Karpas-422 (cell line): Measurements from ENCODE around the gene ARID3B. TPM values are rescaled to one million over a fixed set of nuclear protein-coding genes. Genes with fewer than 3 reads are reported as not detected.

Experiments used
- DNase-seq: peaks from one replicate; pipeline ENCODE4 v3.0.0-alpha.2; 2015
- H2AFZ ChIP-seq: fragments of 200-600 bp; sonication (generic); 2 replicates; pipeline ENCODE4 v1.6.1; 2014; ENCODE audit warnings: antibody characterized with exemption, low read length, mixed read lengths
- H3K27ac ChIP-seq: fragments of 200-600 bp; sonication (generic); 2 replicates; pipeline ENCODE4 v1.5.1; 2014; ENCODE audit warnings: mild to moderate bottlenecking, low read length, moderate library complexity
- H3K27me3 ChIP-seq: fragments of 200-600 bp; sonication (generic); 2 replicates; pipeline ENCODE4 v1.6.1; 2014; ENCODE audit warnings: low read length, mixed read lengths
- H3K36me3 ChIP-seq: fragments of 200-600 bp; sonication (generic); 2 replicates; pipeline ENCODE4 v1.6.1; 2014; ENCODE audit warnings: low read length, mixed read lengths; ENCODE audit not compliant: insufficient read depth
- H3K4me1 ChIP-seq: fragments of 200-600 bp; sonication (generic); 2 replicates; pipeline ENCODE4 v1.6.1; 2014; ENCODE audit warnings: mild to moderate bottlenecking, low read length, mixed read lengths
- H3K4me2 ChIP-seq: fragments of 200-600 bp; sonication (generic); 2 replicates; pipeline ENCODE4 v1.6.1; 2014; ENCODE audit warnings: low read length, low read depth, mild to moderate bottlenecking; ENCODE audit not compliant: poor library complexity, severe bottlenecking
- H3K4me3 ChIP-seq: fragments of 200-600 bp; sonication (generic); 2 replicates; pipeline ENCODE4 v1.5.1; 2014; ENCODE audit warnings: mild to moderate bottlenecking, antibody characterized with exemption, low read length, mixed read lengths
- H3K79me2 ChIP-seq: fragments of 200-600 bp; sonication (generic); 2 replicates; pipeline ENCODE4 v1.6.1; 2014; ENCODE audit warnings: mild to moderate bottlenecking, low read length, mixed read lengths
- H3K9ac ChIP-seq: fragments of 200-600 bp; sonication (generic); 2 replicates; pipeline ENCODE4 v1.6.0; 2014; ENCODE audit warnings: low read length
- H3K9me2 ChIP-seq: fragments of 200-600 bp; sonication (generic), shearing (Covaris generic); replicated peaks from 2 replicates; pipeline ENCODE4 v1.6.0; 2014; ENCODE audit warnings: mild to moderate bottlenecking, low read length, moderate library complexity; ENCODE audit not compliant: insufficient read depth
- H3K9me3 ChIP-seq: fragments of 300-700, 200-600 bp; sonication (generic); 2 replicates; pipeline ENCODE4 v1.6.1; 2014; ENCODE audit warnings: low read length, mixed read lengths
- H4K20me1 ChIP-seq: fragments of 200-600 bp; sonication (generic); 2 replicates; pipeline ENCODE4 v1.6.1; 2014; ENCODE audit warnings: mild to moderate bottlenecking, antibody characterized with exemption, low read length, low read depth; ENCODE audit not compliant: insufficient read depth
- total RNA-seq: library from RNA; depleted of rRNA; stranded (reverse); fragments of >200 nt; shearing (Covaris generic); gene quantifications from 2 replicates; pipeline ENCODE4 v1.2.3, GENCODE V29; 2014; ENCODE audit warnings: low replicate concordance

The ARID3B gene
- total RNA-seq, 1 experiment from 2014 or later = 9.6 TPM

DNA sequence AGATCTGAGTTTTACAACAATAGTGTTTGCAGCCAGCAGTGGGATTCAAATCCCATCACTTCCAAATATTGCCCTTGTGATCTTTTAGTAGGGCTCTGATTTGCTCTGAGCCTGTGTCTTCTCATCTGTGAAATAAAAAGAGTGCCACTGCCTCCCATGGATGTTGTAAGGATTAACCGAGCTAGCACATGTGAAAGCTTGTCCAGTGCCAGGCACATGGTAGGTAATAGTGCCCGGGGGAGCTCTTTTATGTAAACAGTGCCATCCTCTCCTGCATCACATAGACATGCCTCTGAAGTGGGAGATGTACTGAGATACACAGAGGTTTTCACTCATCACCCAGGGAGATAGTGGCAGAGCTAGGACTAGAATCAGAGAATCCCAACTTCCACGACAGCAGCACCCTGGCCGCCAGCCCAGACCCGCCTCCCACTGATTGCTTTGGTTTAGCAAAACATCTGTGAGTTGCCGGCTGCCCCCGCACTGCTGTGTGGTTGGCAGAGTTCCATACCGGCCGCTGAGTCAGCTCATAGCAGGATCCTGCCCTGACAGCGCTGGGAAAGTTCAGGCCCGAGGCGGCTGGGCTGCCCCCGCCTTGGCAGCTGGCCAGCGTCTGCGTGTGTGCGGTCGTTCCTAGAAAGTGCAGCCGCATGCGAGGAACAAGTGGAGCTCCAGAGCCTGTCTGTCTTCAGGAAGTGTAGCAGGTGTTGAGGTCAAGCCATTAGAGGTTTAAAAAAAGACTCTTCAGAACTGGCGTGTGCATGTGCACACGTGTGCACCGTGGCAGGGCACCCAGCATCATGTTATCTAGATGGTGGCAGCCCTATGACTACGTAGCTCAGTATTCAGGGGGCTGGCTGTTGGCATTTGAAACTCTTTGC is 5.0 kb downstream of the ARID3B start:
- DNase-seq = peak; percentile 88
- Histone ChIP-seq H2AFZ (no peak overlapping the region), H3K79me2 (no peaks in the 10 kb centered on the region), H3K27me3 (0 out of 2 replicates have a peak, but pooled peaks cover 3% of the 10 kb centered on the region), H3K9me2 (no peaks in the 10 kb centered on the region), H4K20me1 (peaks cover 66% of the 10 kb centered on the region), H3K4me2 (peak overlapping the region; percentile 16), H3K4me3 (no peak overlapping the region), H3K27ac (no peak overlapping the region), H3K9me3 (no peaks in the 10 kb centered on the region), H3K9ac (no peak overlapping the region), H3K36me3 (peaks cover 9% of the 10 kb centered on the region; the same call in 1 of the 2 replicates), H3K4me1 (peaks cover 33% of the 10 kb centered on the region)

DNA sequence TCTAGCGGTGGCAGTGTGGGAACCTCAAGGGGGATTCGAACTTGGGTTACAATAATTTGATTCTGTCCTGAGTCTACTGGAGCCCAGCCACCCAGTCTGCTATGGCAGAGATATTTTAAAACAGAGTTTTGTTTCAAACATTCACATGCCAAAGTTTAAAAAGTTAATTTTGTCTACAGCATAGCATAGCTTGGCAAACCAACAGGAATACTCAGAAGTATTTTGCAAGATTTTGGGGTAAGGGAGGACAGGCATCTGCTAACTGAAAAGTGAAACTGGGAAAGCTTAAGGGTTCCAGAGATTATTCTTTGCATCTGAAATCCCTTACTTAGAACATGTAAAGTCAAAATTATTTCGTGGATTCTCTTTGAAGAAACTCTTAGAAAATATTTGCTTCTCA is 6.6 kb downstream of the ARID3B start:
- Histone ChIP-seq H3K27me3 (0 out of 2 replicates have a peak, but pooled peaks cover under 1% of the 10 kb centered on the region), H3K9ac (no peak overlapping the region), H3K79me2 (no peaks in the 10 kb centered on the region), H4K20me1 (peaks cover 64% of the 10 kb centered on the region), H3K4me3 (no peak overlapping the region), H3K9me2 (no peaks in the 10 kb centered on the region), H3K27ac (no peak overlapping the region), H3K4me1 (peaks cover 22% of the 10 kb centered on the region), H3K36me3 (peaks cover 9% of the 10 kb centered on the region; the same call in 1 of the 2 replicates), H3K4me2 (no peak overlapping the region), H2AFZ (no peak overlapping the region), H3K9me3 (no peaks in the 10 kb centered on the region)
- no peak for DNase-seq

DNA sequence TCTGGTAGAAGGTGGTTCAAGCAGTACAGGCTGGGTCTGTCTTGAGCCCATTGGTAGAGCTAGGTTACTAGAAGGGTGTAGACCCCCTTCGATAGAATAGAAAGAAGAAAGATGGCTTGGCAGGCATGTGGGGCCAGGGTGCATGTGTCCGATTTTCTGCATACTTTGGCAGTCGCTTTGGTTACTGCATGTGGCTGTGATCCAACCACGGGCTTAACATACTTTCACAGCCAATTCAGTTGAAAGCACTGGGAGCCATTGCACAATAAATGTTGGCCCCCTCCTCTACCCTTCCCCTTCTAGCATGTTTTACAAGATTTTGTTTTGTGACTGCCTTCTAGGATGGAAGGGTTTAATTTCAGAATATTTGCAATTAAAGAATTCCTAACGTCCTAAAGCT is 7.2 kb downstream of the ARID3B start:
- no peak for DNase-seq
- Histone ChIP-seq H3K9ac (no peak overlapping the region), H3K27ac (no peak overlapping the region), H3K79me2 (no peaks in the 10 kb centered on the region), H4K20me1 (peaks cover 58% of the 10 kb centered on the region), H3K4me3 (no peak overlapping the region), H2AFZ (no peak overlapping the region), H3K4me2 (no peak overlapping the region), H3K9me3 (no peaks in the 10 kb centered on the region), H3K27me3 (no peaks in the 10 kb centered on the region), H3K4me1 (peaks cover 16% of the 10 kb centered on the region), H3K36me3 (peaks cover 9% of the 10 kb centered on the region; the same call in 1 of the 2 replicates), H3K9me2 (no peaks in the 10 kb centered on the region)

DNA sequence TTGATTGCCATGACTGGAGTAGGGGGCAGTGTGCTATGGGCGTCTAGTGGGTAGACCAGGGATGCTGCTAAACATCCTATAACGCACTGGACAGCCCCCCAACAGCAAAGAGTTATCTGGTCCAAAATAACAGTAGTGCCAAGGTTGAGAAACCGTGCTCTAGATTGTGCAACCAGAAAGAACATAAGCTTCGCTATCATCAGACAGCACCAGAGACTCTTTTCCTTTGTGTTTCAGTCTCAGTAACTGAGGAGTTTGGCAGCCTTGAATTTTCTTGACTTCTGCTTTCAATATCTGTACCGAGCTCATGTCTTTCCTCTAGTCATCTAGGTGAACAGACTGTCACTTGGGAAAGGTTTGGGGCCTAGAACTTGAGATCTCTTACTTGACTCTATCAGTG is 8.8 kb downstream of the ARID3B start:
- Histone ChIP-seq H3K79me2 (no peaks in the 10 kb centered on the region), H3K27me3 (no peaks in the 10 kb centered on the region), H3K9me3 (no peaks in the 10 kb centered on the region), H3K9ac (no peak overlapping the region), H3K4me2 (no peak overlapping the region), H2AFZ (no peak overlapping the region), H3K4me1 (peaks cover 12% of the 10 kb centered on the region), H3K36me3 (peaks cover 9% of the 10 kb centered on the region; the same call in 1 of the 2 replicates), H3K27ac (no peak overlapping the region), H3K4me3 (no peak overlapping the region), H4K20me1 (peaks cover 51% of the 10 kb centered on the region), H3K9me2 (no peaks in the 10 kb centered on the region)
- no peak for DNase-seq

DNA sequence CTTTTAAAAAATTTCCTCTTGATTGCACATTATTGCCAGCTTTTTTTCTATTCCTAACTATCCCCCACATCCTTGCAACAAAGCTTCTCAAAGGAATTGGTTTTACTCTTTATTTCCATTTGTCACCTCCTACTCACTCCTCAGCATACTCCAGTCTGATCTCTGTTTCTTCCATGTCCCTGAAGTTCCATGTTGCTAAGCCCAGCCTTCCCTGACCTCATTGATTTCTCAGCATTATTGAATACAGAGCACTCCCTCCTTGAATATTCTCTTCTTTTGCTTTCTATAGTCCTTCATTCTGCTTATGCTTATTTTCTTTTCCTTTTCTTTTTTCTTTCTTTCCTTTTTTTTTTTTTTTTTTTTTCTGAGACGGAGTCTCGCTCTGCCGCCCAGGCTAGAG is 10.7 kb downstream of the ARID3B start:
- Histone ChIP-seq H3K36me3 (no peaks in the 10 kb centered on the region), H2AFZ (no peak overlapping the region), H3K9me3 (no peaks in the 10 kb centered on the region), H3K4me3 (no peak overlapping the region), H3K27me3 (no peaks in the 10 kb centered on the region), H3K9me2 (no peaks in the 10 kb centered on the region), H3K27ac (no peak overlapping the region), H3K4me2 (no peak overlapping the region), H3K4me1 (peaks cover 2% of the 10 kb centered on the region), H3K9ac (no peak overlapping the region), H4K20me1 (peaks cover 34% of the 10 kb centered on the region), H3K79me2 (no peaks in the 10 kb centered on the region)
- DNase-seq = no peak

DNA sequence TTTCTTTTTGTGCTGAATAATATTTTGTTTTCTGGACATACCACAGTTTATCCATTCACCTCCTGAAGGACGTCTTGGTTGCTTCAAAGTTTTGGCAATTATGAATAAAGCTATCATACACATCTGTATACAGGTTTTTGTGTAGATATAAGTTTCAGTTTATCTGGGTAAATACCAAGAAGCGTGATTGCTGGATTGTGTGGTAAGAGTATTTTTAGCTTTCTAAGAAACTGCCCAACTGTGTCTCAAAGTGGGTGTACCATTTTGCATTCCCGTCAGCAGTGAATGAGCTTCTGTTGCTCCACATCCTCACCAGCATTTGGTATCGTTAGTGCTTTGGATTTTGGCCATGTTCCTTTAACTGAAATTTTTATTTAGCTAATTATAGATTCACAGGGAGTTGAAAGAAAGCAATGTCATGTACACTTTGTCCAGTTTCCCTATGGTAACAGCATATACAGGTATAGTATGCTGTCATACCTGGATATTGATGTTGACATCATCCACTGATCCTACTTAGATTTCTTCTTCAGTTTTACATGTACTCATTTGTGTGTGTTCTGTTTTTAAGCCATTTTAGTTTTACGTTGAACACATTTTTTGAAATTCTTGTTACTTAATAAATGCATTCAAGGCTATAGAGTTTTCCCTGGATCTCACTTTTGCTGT is 11.9 kb downstream of the ARID3B start:
- no peaks in the 10 kb centered on the region for H3K9me3 ChIP-seq
- no peaks in the 10 kb centered on the region for H3K9me2 ChIP-seq
- H4K20me1 ChIP-seq = peaks cover 27% of the 10 kb centered on the region
- H3K4me2 ChIP-seq = no peak overlapping the region
- no peaks in the 10 kb centered on the region for H3K36me3 ChIP-seq
- no peak overlapping the region for H3K9ac ChIP-seq
- no peaks in the 10 kb centered on the region for H3K27me3 ChIP-seq
- no peak overlapping the region for H3K4me3 ChIP-seq
- DNase-seq = no peak
- H3K4me1 ChIP-seq = no peaks in the 10 kb centered on the region
- H2AFZ ChIP-seq = no peak overlapping the region
- H3K79me2 ChIP-seq = no peaks in the 10 kb centered on the region
- H3K27ac ChIP-seq = no peak overlapping the region

DNA sequence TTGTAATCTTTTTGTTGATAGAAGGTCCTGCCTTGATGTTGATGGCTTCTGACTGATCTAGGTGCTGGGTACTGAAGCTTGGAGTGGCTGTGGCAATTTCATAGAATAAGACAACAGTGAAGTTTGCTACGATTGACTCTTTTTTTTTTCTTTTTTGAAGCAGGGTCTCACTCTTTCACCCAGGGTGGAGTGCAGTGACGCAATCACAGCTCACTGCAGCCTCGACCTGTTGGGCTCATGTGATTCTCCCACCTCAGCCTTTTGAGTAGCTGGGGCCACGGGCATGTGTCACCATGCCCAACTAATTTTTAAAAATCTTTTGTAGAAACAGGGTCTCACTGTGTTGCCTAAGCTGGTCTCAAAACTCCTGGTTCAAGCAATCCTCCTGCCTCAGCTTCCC is 14.2 kb downstream of the ARID3B start:
- H3K79me2 ChIP-seq = peaks cover 3% of the 10 kb centered on the region; the same call in 1 of the 2 replicates

DNA sequence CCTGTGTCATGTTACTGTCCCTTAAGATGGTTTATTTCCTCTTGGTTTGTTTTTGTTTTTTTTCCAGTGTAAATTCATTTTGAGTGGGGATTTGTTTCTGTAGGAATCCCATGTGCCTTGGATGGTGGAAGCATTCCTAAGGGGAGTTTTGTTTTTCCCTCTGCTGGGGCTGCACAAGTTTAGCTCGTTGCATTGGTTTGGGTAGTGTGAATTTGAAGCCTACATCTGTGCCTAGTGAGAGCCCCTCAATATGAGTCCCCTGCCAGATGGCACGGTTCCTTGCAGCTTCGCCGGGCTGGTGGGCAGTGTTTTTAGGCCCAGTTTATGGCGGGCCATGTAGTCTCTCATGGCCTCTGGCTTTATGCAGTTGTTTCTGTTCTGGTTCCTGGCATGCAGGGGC is 17.7 kb downstream of the ARID3B start:
- DNase-seq = no peak

More for the DNA sequence above, 14.2 kb downstream of the ARID3B start:
- Histone ChIP-seq H3K9ac (no peak overlapping the region), H3K9me2 (no peaks in the 10 kb centered on the region), H3K27me3 (no peaks in the 10 kb centered on the region), H3K4me3 (no peak overlapping the region), H2AFZ (no peak overlapping the region), H3K4me1 (no peaks in the 10 kb centered on the region), H3K9me3 (no peaks in the 10 kb centered on the region), H3K36me3 (no peaks in the 10 kb centered on the region), H3K4me2 (no peak overlapping the region), H3K27ac (no peak overlapping the region), H4K20me1 (peaks cover 10% of the 10 kb centered on the region; the same call in 1 of the 2 replicates)
- DNase-seq = no peak

More for the DNA sequence above, 17.7 kb downstream of the ARID3B start:
- H3K4me3 ChIP-seq = no peak overlapping the region
- H3K9me2 ChIP-seq = no peaks in the 10 kb centered on the region
- no peaks in the 10 kb centered on the region for H3K4me1 ChIP-seq
- H4K20me1 ChIP-seq = no peaks in the 10 kb centered on the region
- H3K79me2 ChIP-seq = peaks cover 3% of the 10 kb centered on the region; the same call in 1 of the 2 replicates
- no peak overlapping the region for H3K4me2 ChIP-seq
- no peaks in the 10 kb centered on the region for H3K9me3 ChIP-seq
- H3K27me3 ChIP-seq = no peaks in the 10 kb centered on the region
- no peak overlapping the region for H2AFZ ChIP-seq
- no peaks in the 10 kb centered on the region for H3K36me3 ChIP-seq
- H3K9ac ChIP-seq = no peak overlapping the region
- no peak overlapping the region for H3K27ac ChIP-seq
